Progenitor cell of endocrine pancreas (in vitro differentiated cells): ENCODE measurements around the gene IL1F10. TPM values are rescaled to one million over a fixed set of nuclear protein-coding genes. Genes with fewer than 3 reads are reported as not detected.

ENCODE experiments used
- DNase-seq: peaks from one replicate; pipeline ENCODE4 v3.0.0; 2021; ENCODE audit warnings: low spot score; ENCODE audit not compliant: unreplicated experiment
- H3K27ac Mint-ChIP-seq: 2 replicates; pipeline ENCODE4 v1.8.0; 2021; ENCODE audit warnings: mild to moderate bottlenecking, moderate library complexity, mixed read lengths
- H3K27me3 Mint-ChIP-seq: 2 replicates; pipeline ENCODE4 v1.8.0; 2021; ENCODE audit warnings: mixed read lengths
- H3K36me3 Mint-ChIP-seq: 2 replicates; pipeline ENCODE4 v1.8.0; 2022; ENCODE audit warnings: mixed read lengths; ENCODE audit not compliant: insufficient read depth
- H3K4me1 Mint-ChIP-seq: 2 replicates; pipeline ENCODE4 v1.8.0; 2021; ENCODE audit warnings: low read depth, mixed read lengths
- H3K4me3 Mint-ChIP-seq: 2 replicates; pipeline ENCODE4 v1.8.0; 2021; ENCODE audit warnings: low read depth, mild to moderate bottlenecking, moderate library complexity, mixed read lengths
- H3K9me3 Mint-ChIP-seq: 2 replicates; pipeline ENCODE4 v1.8.0; 2021; ENCODE audit warnings: low read depth, mixed read lengths
- CTCF ChIP-seq: fragments of 200-600 bp; sonication (generic); IDR thresholded peaks from one replicate; pipeline ENCODE4 v1.5.0; 2021; ENCODE audit warnings: antibody characterized with exemption, mild to moderate bottlenecking; ENCODE audit not compliant: unreplicated experiment
- total RNA-seq: library from RNA; stranded (reverse); gene quantifications from 2 replicates; pipeline ENCODE4 v1.2.1, GENCODE V29; 2021

IL1F10 gene
- total RNA-seq, 1 donor from 2014 or later, result not detected

- Mint-ChIP-seq H3K4me1 (peaks cover 7% of the 10 kb centered on the region), H3K36me3 (no peaks in the 10 kb centered on the region), H3K9me3 (no peaks in the 10 kb centered on the region), H3K27me3 (peaks cover 24% of the 10 kb centered on the region), H3K4me3 (no peak overlapping the region), H3K27ac (no peak overlapping the region)
- TF ChIP-seq CTCF, result peak; percentile 70
- peak; percentile 23 for DNase-seq
Measured at GRCh38 chr2:113080134-113080533, 12.4 kb downstream of the IL1F10 start.

- H3K27me3 Mint-ChIP-seq, result peaks cover 21% of the 10 kb centered on the region
- H3K4me1 Mint-ChIP-seq, result peaks cover 5% of the 10 kb centered on the region
- no peak for TF ChIP-seq CTCF
- no peaks in the 10 kb centered on the region for H3K9me3 Mint-ChIP-seq
- no peak overlapping the region for H3K27ac Mint-ChIP-seq
- DNase-seq, result no peak
- no peak overlapping the region for H3K4me3 Mint-ChIP-seq
- H3K36me3 Mint-ChIP-seq, result no peaks in the 10 kb centered on the region
Measured at GRCh38 chr2:113081488-113082210, 13.9 kb downstream of the IL1F10 start.

GRCh38 chr2:113083296-113083695 is 15.5 kb downstream of the IL1F10 start:
- Mint-ChIP-seq H3K4me1 (peaks cover 2% of the 10 kb centered on the region), H3K27ac (no peak overlapping the region), H3K36me3 (no peaks in the 10 kb centered on the region), H3K27me3 (peaks cover 18% of the 10 kb centered on the region), H3K9me3 (no peaks in the 10 kb centered on the region), H3K4me3 (no peak overlapping the region)
- DNase-seq, result no peak
- TF ChIP-seq CTCF, result no peak

- Mint-ChIP-seq H3K9me3 (no peaks in the 10 kb centered on the region), H3K27ac (no peak overlapping the region), H3K36me3 (no peaks in the 10 kb centered on the region), H3K4me3 (no peak overlapping the region), H3K27me3 (peaks cover 18% of the 10 kb centered on the region), H3K4me1 (no peaks in the 10 kb centered on the region)
- no peak for DNase-seq
- TF ChIP-seq CTCF, result peak; percentile 36
Measured at GRCh38 chr2:113084249-113085000, 16.7 kb downstream of the IL1F10 start.

- H3K36me3 Mint-ChIP-seq, result no peaks in the 10 kb centered on the region
- H3K9me3 Mint-ChIP-seq, result no peaks in the 10 kb centered on the region
- no peaks in the 10 kb centered on the region for H3K4me1 Mint-ChIP-seq
- no peak overlapping the region for H3K27ac Mint-ChIP-seq
- DNase-seq, result no peak
- no peak for TF ChIP-seq CTCF
- no peak overlapping the region for H3K4me3 Mint-ChIP-seq
- H3K27me3 Mint-ChIP-seq, result peaks cover 18% of the 10 kb centered on the region
Measured at GRCh38 chr2:113085542-113085941, 17.8 kb downstream of the IL1F10 start.
